ENCODE results near the gene SERTAD2.

Gene SERTAD2

GRCh38 chr2:64586883-64587481 is 66.7 kb downstream of the SERTAD2 start:
- H3K27me3 ChIP-seq (ENCODE audit: control insufficient read depth in 2 of 2, insufficient read depth in 2 of 2, low read length in 2 of 2), result no peaks in the 10 kb centered on the region
- peaks cover 27 to 41% of the 10 kb centered on the region in 2 donors for H3K36me3 ChIP-seq (ENCODE audit: control insufficient read depth in 2 of 2, insufficient read depth in 2 of 2, low read length in 2 of 2)
- H3K4me1 ChIP-seq (ENCODE audit: control insufficient read depth in 2 of 2, insufficient read depth in 2 of 2, low read length in 2 of 2), result peaks cover 0 to 2% of the 10 kb centered on the region in 2 donors

GRCh38 chr2:64586054-64586453 is 67.7 kb downstream of the SERTAD2 start:
- Histone ChIP-seq H3K9ac (ENCODE audit: low read depth in 1 of 2, low read length in 2 of 2) (no peak overlapping the region), H3K27me3 (ENCODE audit: control insufficient read depth in 2 of 2, insufficient read depth in 2 of 2, low read length in 2 of 2) (no peaks in the 10 kb centered on the region), H3K4me1 (ENCODE audit: control insufficient read depth in 2 of 2, insufficient read depth in 2 of 2, low read length in 2 of 2) (peaks cover 0 to 2% of the 10 kb centered on the region in 2 donors), H3K36me3 (ENCODE audit: control insufficient read depth in 2 of 2, insufficient read depth in 2 of 2, low read length in 2 of 2) (peaks cover 22 to 38% of the 10 kb centered on the region in 2 donors), H3K27ac (ENCODE audit: low read depth in 2 of 2, low read length in 2 of 2) (no peak overlapping the region), H3K9me3 (ENCODE audit: control insufficient read depth in 2 of 2, low read length in 2 of 2) (no peaks in the 10 kb centered on the region), H3K4me3 (ENCODE audit: low read length in 2 of 2) (no peak overlapping the region)

More at GRCh38 chr2:64586883-64587481, 66.7 kb downstream of the SERTAD2 start:
- no peak overlapping the region for H3K9ac ChIP-seq (ENCODE audit: low read depth in 1 of 2, low read length in 2 of 2)
- H3K4me3 ChIP-seq (ENCODE audit: low read length in 2 of 2), result no peak overlapping the region
- no peaks in the 10 kb centered on the region for H3K9me3 ChIP-seq (ENCODE audit: control insufficient read depth in 2 of 2, low read length in 2 of 2)
- no peak overlapping the region for H3K27ac ChIP-seq (ENCODE audit: low read depth in 2 of 2, low read length in 2 of 2)

GRCh38 chr2:64582774-64583340 is 70.9 kb downstream of the SERTAD2 start:
- Histone ChIP-seq H3K9me3 (ENCODE audit: control insufficient read depth in 2 of 2, low read length in 2 of 2) (no peaks in the 10 kb centered on the region), H3K9ac (ENCODE audit: low read depth in 1 of 2, low read length in 2 of 2) (no peak overlapping the region), H3K27ac (ENCODE audit: low read depth in 2 of 2, low read length in 2 of 2) (no peak overlapping the region), H3K4me3 (ENCODE audit: low read length in 2 of 2) (no peak overlapping the region), H3K4me1 (ENCODE audit: control insufficient read depth in 2 of 2, insufficient read depth in 2 of 2, low read length in 2 of 2) (peaks cover 0 to 2% of the 10 kb centered on the region in 2 donors), H3K27me3 (ENCODE audit: control insufficient read depth in 2 of 2, insufficient read depth in 2 of 2, low read length in 2 of 2) (no peaks in the 10 kb centered on the region), H3K36me3 (ENCODE audit: control insufficient read depth in 2 of 2, insufficient read depth in 2 of 2, low read length in 2 of 2) (peaks cover 27 to 31% of the 10 kb centered on the region in 2 donors)

GRCh38 chr2:64581777-64582539 is 71.8 kb downstream of the SERTAD2 start:
- no peak overlapping the region for H3K9ac ChIP-seq (ENCODE audit: low read depth in 1 of 2, low read length in 2 of 2)
- H3K4me1 ChIP-seq (ENCODE audit: control insufficient read depth in 2 of 2, insufficient read depth in 2 of 2, low read length in 2 of 2), result peaks cover 0 to under 1% of the 10 kb centered on the region in 2 donors
- H3K27ac ChIP-seq (ENCODE audit: low read depth in 2 of 2, low read length in 2 of 2), result no peak overlapping the region
- no peaks in the 10 kb centered on the region for H3K27me3 ChIP-seq (ENCODE audit: control insufficient read depth in 2 of 2, insufficient read depth in 2 of 2, low read length in 2 of 2)
- H3K9me3 ChIP-seq (ENCODE audit: control insufficient read depth in 2 of 2, low read length in 2 of 2), result no peaks in the 10 kb centered on the region
- no peak overlapping the region for H3K4me3 ChIP-seq (ENCODE audit: low read length in 2 of 2)
- H3K36me3 ChIP-seq (ENCODE audit: control insufficient read depth in 2 of 2, insufficient read depth in 2 of 2, low read length in 2 of 2), result peaks cover 32 to 33% of the 10 kb centered on the region in 2 donors
